ENCODE results near the gene IGSF21. TPM values are rescaled to one million over a fixed set of nuclear protein-coding genes. Genes with fewer than 3 reads are reported as not detected.

Gene IGSF21
- total RNA-seq, 1 experiment from 2014 or later: not detected

- ChIA-PET POLR2A (no interaction called here), CTCF (no interaction called here)
- Mint-ChIP-seq H3K36me3 (ENCODE audit: insufficient read depth, unreplicated experiment) (no peaks in the 10 kb centered on the region), H3K27me3 (ENCODE audit: insufficient read depth, unreplicated experiment) (peaks cover 11% of the 10 kb centered on the region), H3K4me1 (ENCODE audit: insufficient read depth, unreplicated experiment) (no peaks in the 10 kb centered on the region), H3K4me3 (ENCODE audit: unreplicated experiment) (no peak overlapping the region), H3K9me3 (ENCODE audit: unreplicated experiment) (no peaks in the 10 kb centered on the region), H3K27ac (ENCODE audit: low read depth, unreplicated experiment) (no peak overlapping the region)
- BruUV-seq (replicated peaks): no TSS peak
- no peak for DNase-seq (ENCODE audit: unreplicated experiment)
- intact Hi-C loops (cut with micrococcal nuclease): no loop called here
- TF ChIP-seq CTCF (IDR thresholded peaks at IDR 0.05; ENCODE audit: unreplicated experiment): peak; percentile 29
These were observed 124.5 kb downstream of the IGSF21 start for GRCh38 chr1:18232052-18232451.

GRCh38 chr1:18233176-18233864, 125.7 kb downstream of the IGSF21 start:
- no peak for TF ChIP-seq CTCF (IDR thresholded peaks at IDR 0.05; ENCODE audit: unreplicated experiment)
- no TSS peak for BruUV-seq (replicated peaks)
- intact Hi-C loops (cut with micrococcal nuclease): no loop called here
- Mint-ChIP-seq H3K4me3 (ENCODE audit: unreplicated experiment) (no peak overlapping the region), H3K27me3 (ENCODE audit: insufficient read depth, unreplicated experiment) (peaks cover 24% of the 10 kb centered on the region), H3K9me3 (ENCODE audit: unreplicated experiment) (no peaks in the 10 kb centered on the region), H3K27ac (ENCODE audit: low read depth, unreplicated experiment) (no peak overlapping the region), H3K4me1 (ENCODE audit: insufficient read depth, unreplicated experiment) (no peaks in the 10 kb centered on the region), H3K36me3 (ENCODE audit: insufficient read depth, unreplicated experiment) (no peaks in the 10 kb centered on the region)
- ChIA-PET CTCF (no interaction called here), POLR2A (interaction anchor here (0.6 kb wide), 1 partner anchor 270 kb away, joined by 4 read pairs; no protein-coding TSS in a partner anchor)
- DNase-seq (ENCODE audit: unreplicated experiment): no peak

DNA sequence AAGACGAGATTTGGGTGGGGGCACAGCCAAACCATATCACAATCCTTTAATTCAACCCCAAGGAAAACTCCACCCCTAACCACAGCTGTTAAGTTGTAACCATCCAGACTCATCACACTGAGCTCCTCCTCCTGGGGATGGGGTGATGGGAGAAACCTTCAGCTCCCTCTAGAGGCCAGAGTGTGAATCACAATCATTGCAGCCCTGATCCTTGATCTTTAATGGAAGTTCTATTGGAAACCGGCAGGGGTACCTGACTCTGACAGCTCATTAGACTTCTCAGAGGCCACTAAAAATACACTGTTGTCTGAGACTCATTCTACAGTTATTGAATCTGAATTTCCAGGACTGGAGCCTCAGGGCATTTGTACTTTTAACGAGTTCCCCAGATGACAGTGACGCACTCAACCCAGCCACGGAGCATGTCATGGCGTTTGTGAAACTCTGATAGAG, 127.2 kb downstream of the IGSF21 start:
- no peaks in the 10 kb centered on the region for H3K9me3 Mint-ChIP-seq (ENCODE audit: unreplicated experiment)
- peak; percentile 59 for DNase-seq (ENCODE audit: unreplicated experiment)
- TF ChIP-seq CTCF (IDR thresholded peaks at IDR 0.05; ENCODE audit: unreplicated experiment): peak; percentile 30
- intact Hi-C loops (cut with micrococcal nuclease): no loop called here
- ChIA-PET POLR2A (interaction anchor here (0.7 kb wide), 1 partner anchor 11 kb away, joined by 3 read pairs; no protein-coding TSS in a partner anchor), CTCF (interaction anchor here (0.6 to 1.2 kb wide), 8 partner anchors 14 to 587 kb away, joined by 3 to 4 read pairs (median 3); no protein-coding TSS in a partner anchor)
- H3K27me3 Mint-ChIP-seq (ENCODE audit: insufficient read depth, unreplicated experiment): peaks cover 27% of the 10 kb centered on the region
- no peaks in the 10 kb centered on the region for H3K4me1 Mint-ChIP-seq (ENCODE audit: insufficient read depth, unreplicated experiment)
- BruUV-seq (replicated peaks): no TSS peak
- H3K27ac Mint-ChIP-seq (ENCODE audit: low read depth, unreplicated experiment): no peak overlapping the region
- H3K4me3 Mint-ChIP-seq (ENCODE audit: unreplicated experiment): no peak overlapping the region
- no peaks in the 10 kb centered on the region for H3K36me3 Mint-ChIP-seq (ENCODE audit: insufficient read depth, unreplicated experiment)

DNA sequence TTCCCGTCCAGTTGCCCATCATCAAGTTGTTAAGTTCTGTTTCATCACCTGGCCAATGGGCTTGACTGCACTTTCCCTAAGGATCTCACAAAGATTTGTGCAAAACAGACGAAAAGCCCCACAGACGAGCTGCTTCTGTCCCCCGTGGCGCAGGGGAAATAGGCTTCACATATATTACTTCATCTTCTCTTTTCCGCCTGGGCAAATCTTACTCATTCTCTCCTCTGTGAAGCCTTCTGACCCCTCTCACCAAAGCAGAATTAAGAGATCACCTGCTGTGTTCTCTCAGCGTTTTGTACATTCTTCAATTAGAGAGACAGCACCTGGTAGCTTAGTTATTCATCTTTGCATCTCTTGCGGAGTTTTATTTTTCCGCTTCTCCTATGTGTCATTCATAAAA, 129.8 kb downstream of the IGSF21 start:
- no peaks in the 10 kb centered on the region for H3K36me3 Mint-ChIP-seq (ENCODE audit: insufficient read depth, unreplicated experiment)
- no peak overlapping the region for H3K27ac Mint-ChIP-seq (ENCODE audit: low read depth, unreplicated experiment)
- no peak for DNase-seq (ENCODE audit: unreplicated experiment)
- TF ChIP-seq CTCF (IDR thresholded peaks at IDR 0.05; ENCODE audit: unreplicated experiment): no peak
- H3K27me3 Mint-ChIP-seq (ENCODE audit: insufficient read depth, unreplicated experiment): peaks cover 31% of the 10 kb centered on the region
- ChIA-PET POLR2A (no interaction called here), CTCF (interaction anchor here (0.6 to 1.0 kb wide), 2 partner anchors 314 to 473 kb away, joined by 3 to 5 read pairs; no protein-coding TSS in a partner anchor)
- BruUV-seq (replicated peaks): no TSS peak
- H3K4me3 Mint-ChIP-seq (ENCODE audit: unreplicated experiment): no peak overlapping the region
- intact Hi-C loops (cut with micrococcal nuclease): no loop called here
- no peaks in the 10 kb centered on the region for H3K4me1 Mint-ChIP-seq (ENCODE audit: insufficient read depth, unreplicated experiment)
- H3K9me3 Mint-ChIP-seq (ENCODE audit: unreplicated experiment): no peaks in the 10 kb centered on the region
